T-helper 2 cell (primary cell): Measurements from ENCODE around the gene SLIT3.
A peak's percentile ranks its signal among the peaks of the same experiment; 100 is the strongest.

Experiments used
- DNase-seq, 5 experiments: peaks; one replicate each; pipeline versions ENCODE4 v3.0.0 to v3.0.0-alpha.2; 2012 to 2022

SLIT3 gene

GRCh38 chr5:168984135-168984675, 316.7 kb downstream of the SLIT3 start:
- no peak for DNase-seq

DNA sequence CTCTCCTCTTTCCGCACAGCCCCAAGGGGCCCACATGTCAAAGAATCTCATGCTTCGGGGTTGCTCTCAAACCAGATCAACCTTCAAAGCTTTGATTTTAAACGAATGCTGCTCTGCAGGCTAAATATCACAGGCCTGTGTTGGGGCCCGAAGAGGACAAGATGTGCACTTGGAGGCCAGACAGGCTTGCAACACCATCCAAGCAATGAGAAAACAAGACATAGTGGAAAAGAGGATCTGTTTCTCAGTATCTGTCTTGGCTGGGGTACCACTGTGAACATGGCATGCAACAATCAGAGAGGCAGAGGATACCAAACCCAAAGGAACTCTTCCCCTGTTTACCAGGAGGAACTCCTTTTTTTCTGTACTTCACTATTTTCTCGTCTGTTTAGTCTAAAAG, 321.8 kb downstream of the SLIT3 start:
- no peak for DNase-seq

GRCh38 chr5:168978500-168978899, 322.4 kb downstream of the SLIT3 start:
- no peak for DNase-seq

- no peak for DNase-seq
Observed at GRCh38 chr5:168978015-168978414, 322.9 kb downstream of the SLIT3 start.

DNA sequence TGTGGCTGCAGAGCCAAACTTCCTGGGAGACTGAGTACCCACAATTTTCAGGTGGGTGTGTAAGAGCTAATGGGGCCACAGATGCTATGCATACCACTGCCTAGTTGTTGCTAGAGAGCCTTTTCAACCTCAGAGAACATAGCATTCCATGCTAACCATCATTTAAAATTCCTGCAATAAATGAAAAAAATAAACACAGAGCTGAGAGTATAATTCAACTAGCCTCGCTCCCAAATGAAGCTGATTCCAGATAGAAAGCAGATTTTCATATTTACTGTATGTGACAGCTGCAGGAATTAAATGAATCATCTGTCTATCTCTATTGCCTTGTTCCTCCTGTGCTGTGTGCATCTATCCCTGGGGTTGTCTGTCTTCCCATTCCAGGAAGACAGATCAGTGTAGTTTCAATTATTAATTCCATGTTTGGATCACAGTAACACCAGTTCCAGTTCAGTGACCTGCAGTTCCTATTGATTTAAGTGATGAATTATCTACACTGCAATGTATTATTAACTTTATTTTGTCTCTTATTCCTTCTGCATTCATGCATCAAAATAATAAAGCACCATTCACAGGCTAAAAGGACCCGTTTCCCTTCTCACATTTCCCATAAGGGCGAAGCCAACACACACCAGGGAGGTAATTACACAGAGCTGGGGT, 324.5 kb downstream of the SLIT3 start:
- no peak for DNase-seq

DNA sequence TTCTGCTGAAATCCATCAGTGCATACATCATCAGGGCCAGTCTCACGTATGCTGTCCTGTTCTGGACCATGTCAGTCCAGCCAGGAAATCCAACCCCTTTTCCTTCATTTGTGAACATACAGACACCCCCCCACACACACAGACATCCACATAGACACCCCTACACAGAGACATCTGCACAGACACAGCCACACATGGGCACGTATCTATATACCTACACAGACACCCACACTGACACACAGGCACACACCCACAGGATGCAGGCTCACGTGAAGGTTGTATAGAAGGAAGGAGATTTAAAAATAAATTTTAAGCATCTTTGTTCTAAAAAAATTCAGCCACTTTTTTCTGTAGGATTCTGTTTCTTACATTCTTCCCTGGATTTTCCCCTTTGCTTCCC, 325.6 kb downstream of the SLIT3 start:
- no peak for DNase-seq

DNA sequence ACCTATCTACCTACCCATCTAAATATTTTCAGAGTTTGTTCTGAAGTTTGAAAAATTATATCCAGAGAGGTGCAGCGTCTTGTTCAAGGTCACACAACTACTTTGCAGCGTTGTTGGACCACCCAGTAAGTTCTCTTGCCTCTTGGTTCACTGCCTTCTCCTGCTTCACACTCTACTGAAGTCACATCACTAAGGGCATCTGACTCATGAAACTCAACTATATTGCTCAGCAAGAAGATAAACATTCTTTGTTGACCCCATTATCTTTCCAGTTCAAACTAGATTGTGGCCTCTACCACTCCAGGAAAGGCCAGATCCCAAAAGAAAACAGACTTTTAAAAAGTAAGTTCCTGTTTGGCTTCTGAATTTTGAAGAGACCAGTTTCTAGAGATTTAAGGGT, 326.9 kb downstream of the SLIT3 start:
- DNase-seq: no peak

DNA sequence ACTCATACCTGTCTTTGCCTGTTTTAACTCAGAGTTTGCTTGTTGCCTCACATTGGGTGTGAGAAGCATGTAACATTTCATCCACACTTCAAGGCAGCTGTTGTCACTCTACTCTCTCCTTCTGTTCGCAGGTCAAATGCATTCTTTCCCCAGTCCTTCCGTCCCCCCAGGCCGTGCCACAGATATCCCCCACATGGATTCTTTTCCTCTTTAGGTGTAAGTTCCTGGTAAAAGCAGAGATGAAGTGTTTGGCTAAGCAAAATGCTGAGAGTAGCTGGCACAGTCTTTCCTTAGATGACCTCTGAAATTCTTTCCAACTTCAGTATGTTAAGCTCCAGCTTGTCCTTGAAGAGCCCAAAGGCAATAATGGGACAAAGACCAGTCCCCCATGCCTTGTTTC, 328.2 kb downstream of the SLIT3 start:
- no peak for DNase-seq

DNA sequence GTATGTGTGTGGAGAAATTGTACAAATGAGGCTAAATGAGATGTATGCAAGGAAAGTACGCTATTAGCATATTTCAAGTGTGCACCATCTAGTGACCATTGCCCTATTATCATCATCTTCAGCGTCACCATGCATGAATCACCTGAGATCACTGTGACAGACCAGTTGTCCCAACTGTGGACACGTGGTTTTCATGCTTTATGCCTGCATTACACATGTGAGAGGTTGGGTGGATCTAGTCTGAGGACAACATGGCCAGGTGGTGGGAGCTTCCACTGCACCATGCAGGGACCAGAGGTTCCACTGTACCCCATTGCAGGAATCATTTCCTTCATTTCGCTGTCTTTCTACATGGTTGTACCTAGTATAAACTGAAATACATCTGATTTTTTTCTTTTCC, 329.8 kb downstream of the SLIT3 start:
- no peak for DNase-seq

DNA sequence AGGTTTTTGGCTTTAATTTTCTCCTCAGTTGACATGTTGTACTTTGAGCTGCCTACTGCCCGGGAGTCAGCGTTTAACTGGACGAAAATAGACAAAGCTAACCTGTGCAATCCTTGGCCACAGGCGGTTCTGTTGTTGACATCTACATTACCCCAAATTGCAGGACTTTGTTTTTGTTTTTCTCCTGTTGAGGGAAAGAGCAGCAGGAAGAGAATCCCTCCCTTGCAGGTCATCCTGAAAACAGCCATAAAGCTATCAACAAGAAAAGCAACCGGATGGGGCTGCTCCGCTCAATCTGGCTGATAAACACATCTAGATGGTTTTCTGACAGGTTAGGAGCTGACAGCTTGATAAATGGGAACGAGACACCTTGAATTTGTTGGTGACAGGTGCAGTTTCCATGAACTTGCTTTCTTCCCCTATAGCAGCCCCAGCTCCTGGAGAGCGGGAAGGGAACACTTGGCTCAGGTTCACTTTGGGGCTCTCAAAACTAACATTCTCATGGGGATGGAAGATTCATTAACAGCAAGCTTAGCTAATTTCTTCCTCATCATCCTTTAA, 331.5 kb downstream of the SLIT3 start:
- DNase-seq: no peak

DNA sequence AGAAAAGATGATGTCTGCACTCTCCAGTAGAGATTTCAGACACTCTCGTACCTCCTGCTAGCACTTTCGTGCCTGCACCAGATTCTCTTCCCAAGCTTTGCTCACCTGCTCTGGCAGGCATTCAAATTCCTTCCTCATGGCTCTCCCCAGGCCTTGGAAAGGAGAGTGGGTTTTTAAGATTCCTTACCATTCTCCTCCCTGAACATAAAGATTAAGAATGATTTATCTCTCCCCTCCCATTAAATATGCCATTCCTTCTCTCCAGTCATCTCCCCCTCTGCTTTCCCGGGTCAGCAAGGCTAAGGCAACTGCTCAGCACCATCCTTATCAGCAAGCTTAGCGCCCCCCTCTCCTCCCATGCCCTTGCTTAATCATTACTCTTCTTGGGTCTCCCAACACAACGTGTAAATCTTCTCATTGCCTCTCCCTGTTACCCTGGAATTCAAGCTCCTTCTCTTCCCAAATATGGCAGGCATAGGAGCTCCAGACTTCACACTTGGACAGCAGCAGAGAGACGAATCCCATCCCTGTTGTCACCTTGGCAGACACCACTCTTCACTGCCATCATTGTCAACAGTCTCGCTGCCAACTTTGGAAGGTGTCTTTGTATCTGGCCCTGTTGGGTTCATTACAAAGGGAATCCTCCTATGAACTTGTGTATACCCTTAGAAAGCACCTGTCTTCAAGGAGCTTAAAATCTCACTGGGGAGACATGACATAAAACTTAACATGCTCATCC, 332.9 kb downstream of the SLIT3 start:
- no peak for DNase-seq

DNA sequence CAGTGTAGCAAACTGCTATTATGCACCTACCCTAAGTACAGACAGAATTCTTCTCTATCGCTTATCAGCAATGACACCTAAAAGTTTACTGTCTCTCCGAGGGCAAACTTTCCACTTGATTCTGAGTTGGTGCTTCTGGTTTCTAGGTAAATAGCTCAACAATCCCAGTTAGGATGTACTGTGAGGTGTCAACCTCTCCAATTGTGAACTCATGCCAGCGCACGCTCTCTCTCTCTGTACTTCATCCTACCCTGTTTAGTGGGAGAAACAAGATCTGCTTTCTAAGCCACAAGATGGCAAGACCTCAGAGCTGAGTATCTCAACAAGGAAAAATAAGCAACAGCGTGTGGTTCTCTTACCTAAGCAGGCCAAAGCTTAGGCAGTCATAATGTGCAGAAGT, 335.3 kb downstream of the SLIT3 start:
- DNase-seq: no peak

GRCh38 chr5:168964182-168964581, 336.8 kb downstream of the SLIT3 start:
- no peak for DNase-seq

DNA sequence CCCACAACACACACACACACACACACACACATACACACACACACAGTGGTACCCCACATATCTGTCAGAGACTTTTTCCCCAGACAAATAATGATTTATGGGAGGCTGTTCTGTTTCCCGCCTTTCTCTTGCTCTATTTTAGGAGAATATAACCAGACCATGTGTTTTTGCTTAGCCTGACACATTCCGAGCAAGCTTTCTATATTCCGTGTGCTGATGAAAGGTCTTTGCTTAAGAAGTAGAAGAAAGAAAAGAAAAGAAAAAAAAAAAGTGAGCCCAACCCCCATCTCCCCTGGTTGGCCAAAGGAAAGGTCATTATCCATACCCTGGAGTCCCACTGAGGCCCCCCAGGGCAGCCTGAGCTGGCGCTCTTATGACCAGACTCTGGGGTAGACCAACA, 338.6 kb downstream of the SLIT3 start:
- DNase-seq: no peak

DNA sequence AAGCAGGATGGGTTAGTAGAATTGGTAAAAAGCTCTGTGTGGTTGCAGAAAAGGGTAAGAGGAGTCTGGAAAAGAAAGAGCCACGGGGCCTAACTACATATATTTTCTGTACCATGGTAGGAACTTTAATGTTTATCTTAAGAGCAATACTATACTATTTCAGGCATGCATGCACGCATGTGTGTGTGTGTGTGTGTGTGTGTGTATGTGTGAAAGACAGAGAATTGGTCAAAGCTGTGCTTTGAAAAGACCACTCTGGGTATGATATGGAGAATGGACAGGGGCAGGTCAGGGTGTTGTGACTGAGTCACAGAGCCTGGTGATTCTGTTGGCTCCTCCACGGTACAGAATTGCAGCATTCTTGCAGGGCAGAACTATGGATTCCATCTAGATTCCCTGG, 339.3 kb downstream of the SLIT3 start:
- no peak for DNase-seq

- peak in 1 of 5 experiments; percentile 47 for DNase-seq
Observed at GRCh38 chr5:168960497-168960896, 340.4 kb downstream of the SLIT3 start.

DNA sequence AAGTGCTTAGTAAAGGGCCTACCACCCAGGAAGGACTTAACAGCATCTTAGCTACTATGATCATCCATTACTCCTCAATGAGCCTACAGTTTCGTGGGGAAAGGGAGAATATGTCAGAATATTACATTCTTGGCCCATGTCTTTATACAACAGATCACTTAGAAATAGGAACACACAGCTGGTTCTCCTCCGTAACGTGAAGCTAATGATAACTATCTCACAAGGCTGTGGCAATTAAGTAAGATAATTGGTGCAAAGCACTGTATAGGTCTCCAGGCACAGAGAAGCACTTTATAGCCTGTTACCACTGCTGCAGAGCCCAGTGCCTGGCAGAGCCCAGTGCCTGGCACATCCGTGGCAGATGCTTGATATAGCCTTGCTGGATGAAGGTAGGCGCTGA, 347.6 kb downstream of the SLIT3 start:
- DNase-seq: no peak

GRCh38 chr5:168952196-168952595, 348.7 kb downstream of the SLIT3 start:
- DNase-seq: no peak

- DNase-seq: no peak
Observed at GRCh38 chr5:168951769-168952168, 349.2 kb downstream of the SLIT3 start.

DNA sequence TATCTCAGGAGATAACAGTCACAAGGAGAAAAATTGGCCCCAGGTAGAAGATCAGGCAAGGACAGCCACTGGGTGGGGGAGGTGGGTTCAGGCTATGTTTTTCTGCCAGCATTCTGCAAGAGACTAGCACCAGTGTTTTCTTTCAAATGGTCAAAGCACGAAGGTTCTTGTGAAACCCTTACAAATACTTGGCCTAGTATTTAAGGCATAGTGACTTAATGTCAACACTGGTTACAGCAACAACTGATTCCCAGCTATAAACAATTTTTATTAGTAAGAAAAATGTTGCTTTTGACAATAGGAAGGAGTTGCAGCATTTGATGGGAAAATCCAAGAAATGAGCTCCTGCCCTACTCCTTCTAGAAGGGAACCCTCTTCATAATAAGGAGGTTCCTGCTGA, 349.6 kb downstream of the SLIT3 start:
- DNase-seq: no peak

GRCh38 chr5:168950241-168950951, 350.5 kb downstream of the SLIT3 start:
- peak in 1 of 5 experiments; percentile 52 for DNase-seq

- no peak for DNase-seq
Observed at GRCh38 chr5:168948746-168949145, 352.2 kb downstream of the SLIT3 start.

GRCh38 chr5:168947212-168947868, 353.6 kb downstream of the SLIT3 start:
- peak in 2 of 5 experiments; percentile 2 to 63 for DNase-seq
